Effector memory CD8-positive, alpha-beta T cell (primary cell): ENCODE data around the gene DLG5.

Source experiments
- ATAC-seq: fragments of 150-1000 bp; cut with Tn5 transposase; replicated peaks from 2 replicates; pipeline ENCODE4 v1.10.0; 2021; ENCODE audit warnings: mild to moderate bottlenecking, moderate library complexity
- DNase-seq, 3 experiments: peaks; one replicate each; pipeline ENCODE4 v3.0.0; 2021
- H3K27ac Mint-ChIP-seq, 2 donors: one replicate each; pipeline ENCODE4 v1.8.0; 2022; ENCODE audit warnings: mild to moderate bottlenecking in 2 of 2, mixed read lengths in 2 of 2, moderate library complexity in 2 of 2
- H3K27me3 Mint-ChIP-seq, 2 donors: one replicate each; pipeline ENCODE4 v1.8.0; 2022; ENCODE audit warnings: mixed read lengths in 2 of 2
- H3K36me3 Mint-ChIP-seq: one replicate; pipeline ENCODE4 v1.8.0; 2022; ENCODE audit warnings: mild to moderate bottlenecking, moderate library complexity, mixed read lengths; ENCODE audit not compliant: insufficient read depth
- H3K4me1 Mint-ChIP-seq, 2 donors: one replicate each; pipeline ENCODE4 v1.8.0; 2022; ENCODE audit warnings: low read depth in 2 of 2, mixed read lengths in 2 of 2
- H3K4me3 Mint-ChIP-seq, 2 donors: one replicate each; pipeline ENCODE4 v1.8.0; 2022; ENCODE audit warnings: mild to moderate bottlenecking in 2 of 2, mixed read lengths in 2 of 2, moderate library complexity in 2 of 2
- H3K9me3 Mint-ChIP-seq, 2 donors: one replicate each; pipeline ENCODE4 v1.8.0; 2022; ENCODE audit warnings: mixed read lengths in 2 of 2

Gene DLG5

GRCh38 chr10:77915319-77916105, 11.0 kb downstream of the DLG5 start:
- no peaks in the 10 kb centered on the region for H3K27me3 Mint-ChIP-seq
- H3K4me3 Mint-ChIP-seq, result no peak overlapping the region
- DNase-seq (no peak), ATAC-seq (no peak)
- no peaks in the 10 kb centered on the region for H3K9me3 Mint-ChIP-seq
- peaks cover 9% of the 10 kb centered on the region in 2 donors for H3K4me1 Mint-ChIP-seq
- no peak overlapping the region for H3K27ac Mint-ChIP-seq
- no peaks in the 10 kb centered on the region for H3K36me3 Mint-ChIP-seq

DNA sequence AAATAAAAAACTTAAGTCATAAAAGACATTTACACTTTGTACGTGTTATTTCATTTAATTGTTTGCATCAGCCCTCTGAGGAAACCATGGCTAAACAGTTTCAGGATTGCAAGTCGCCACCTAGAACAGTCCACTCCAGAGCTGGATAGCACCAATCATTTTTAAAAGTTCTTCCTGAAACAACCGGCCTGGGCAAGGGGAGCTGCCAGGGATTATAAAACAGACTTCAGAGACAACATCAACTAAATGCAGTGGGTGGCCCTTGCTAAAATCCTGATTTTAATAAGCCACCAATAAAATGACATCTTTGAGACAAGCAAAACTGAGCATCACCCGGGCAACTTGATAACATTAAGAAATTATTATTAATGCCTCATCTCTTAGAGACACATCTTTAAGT, 13.5 kb downstream of the DLG5 start:
- Mint-ChIP-seq H3K4me1 (peaks cover 3 to 12% of the 10 kb centered on the region in 2 donors), H3K27ac (no peak overlapping the region), H3K9me3 (no peaks in the 10 kb centered on the region), H3K27me3 (no peaks in the 10 kb centered on the region), H3K36me3 (no peaks in the 10 kb centered on the region), H3K4me3 (no peak overlapping the region)
- ATAC-seq (no peak), DNase-seq (no peak)

GRCh38 chr10:77912576-77912975, 14.0 kb downstream of the DLG5 start:
- Mint-ChIP-seq H3K9me3 (no peaks in the 10 kb centered on the region), H3K4me1 (peaks cover 6 to 16% of the 10 kb centered on the region in 2 donors), H3K36me3 (no peaks in the 10 kb centered on the region), H3K4me3 (no peak overlapping the region), H3K27me3 (no peaks in the 10 kb centered on the region), H3K27ac (peak overlapping the region in 1 of 2 donors; percentile 63)
- DNase-seq (no peak), ATAC-seq (no peak)

DNA sequence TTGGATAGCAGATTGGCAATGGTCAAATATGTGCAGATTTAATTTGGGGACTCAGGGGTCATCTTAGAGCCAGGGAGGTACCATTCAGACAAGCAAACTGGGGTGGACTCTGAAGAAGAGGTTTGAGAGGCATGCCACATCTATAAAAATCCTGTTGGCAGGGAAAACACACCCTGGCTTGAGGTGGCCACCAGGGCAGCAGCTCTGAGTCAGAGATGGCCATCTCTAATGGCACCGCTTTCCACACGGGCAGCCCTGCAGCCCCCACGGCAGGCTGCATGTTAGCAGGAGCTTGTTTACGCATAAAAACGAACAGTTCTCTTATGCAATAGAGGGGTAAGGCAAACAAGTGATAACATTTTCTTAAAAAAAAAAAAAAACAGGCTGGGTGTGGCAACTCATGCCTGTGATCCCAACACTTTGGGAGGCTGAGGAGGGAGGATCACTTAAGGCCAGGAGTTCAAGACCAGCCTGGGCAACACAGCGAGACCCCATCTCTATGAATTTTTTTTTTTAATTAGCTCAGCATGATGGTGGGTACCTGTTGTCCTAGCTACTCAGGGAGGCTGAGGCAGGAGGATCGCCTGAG, 14.9 kb downstream of the DLG5 start:
- ATAC-seq, result no peak
- DNase-seq, result no peak
- Mint-ChIP-seq H3K27ac (no peak overlapping the region), H3K36me3 (peaks cover 1% of the 10 kb centered on the region), H3K9me3 (no peaks in the 10 kb centered on the region), H3K27me3 (no peaks in the 10 kb centered on the region), H3K4me3 (no peak overlapping the region), H3K4me1 (peaks cover 6 to 18% of the 10 kb centered on the region in 2 donors)

GRCh38 chr10:77910524-77911145, 15.9 kb downstream of the DLG5 start:
- no peak overlapping the region for H3K27ac Mint-ChIP-seq
- H3K27me3 Mint-ChIP-seq, result no peaks in the 10 kb centered on the region
- no peak for ATAC-seq
- peaks cover 3% of the 10 kb centered on the region for H3K36me3 Mint-ChIP-seq
- no peak overlapping the region for H3K4me3 Mint-ChIP-seq
- no peaks in the 10 kb centered on the region for H3K9me3 Mint-ChIP-seq
- H3K4me1 Mint-ChIP-seq, result peaks cover 10 to 22% of the 10 kb centered on the region in 2 donors
- DNase-seq, result no peak

- peak overlapping the region; percentile 10 to 82 for H3K27ac Mint-ChIP-seq
- no peak overlapping the region for H3K4me3 Mint-ChIP-seq
- H3K36me3 Mint-ChIP-seq, result peaks cover 3% of the 10 kb centered on the region
- DNase-seq (no peak), ATAC-seq (no peak)
- no peaks in the 10 kb centered on the region for H3K9me3 Mint-ChIP-seq
- H3K4me1 Mint-ChIP-seq, result peaks cover 16 to 29% of the 10 kb centered on the region in 2 donors
- H3K27me3 Mint-ChIP-seq, result no peaks in the 10 kb centered on the region
These were observed 16.7 kb downstream of the DLG5 start for GRCh38 chr10:77909749-77910375.

- Mint-ChIP-seq H3K4me3 (no peak overlapping the region), H3K27me3 (no peaks in the 10 kb centered on the region), H3K36me3 (peaks cover 6% of the 10 kb centered on the region), H3K27ac (peak overlapping the region; percentile 59 to 82), H3K9me3 (no peaks in the 10 kb centered on the region), H3K4me1 (peaks cover 16 to 26% of the 10 kb centered on the region in 2 donors)
- no peak for ATAC-seq
- DNase-seq, result no peak
These were observed 17.4 kb downstream of the DLG5 start for GRCh38 chr10:77909021-77909748.

DNA sequence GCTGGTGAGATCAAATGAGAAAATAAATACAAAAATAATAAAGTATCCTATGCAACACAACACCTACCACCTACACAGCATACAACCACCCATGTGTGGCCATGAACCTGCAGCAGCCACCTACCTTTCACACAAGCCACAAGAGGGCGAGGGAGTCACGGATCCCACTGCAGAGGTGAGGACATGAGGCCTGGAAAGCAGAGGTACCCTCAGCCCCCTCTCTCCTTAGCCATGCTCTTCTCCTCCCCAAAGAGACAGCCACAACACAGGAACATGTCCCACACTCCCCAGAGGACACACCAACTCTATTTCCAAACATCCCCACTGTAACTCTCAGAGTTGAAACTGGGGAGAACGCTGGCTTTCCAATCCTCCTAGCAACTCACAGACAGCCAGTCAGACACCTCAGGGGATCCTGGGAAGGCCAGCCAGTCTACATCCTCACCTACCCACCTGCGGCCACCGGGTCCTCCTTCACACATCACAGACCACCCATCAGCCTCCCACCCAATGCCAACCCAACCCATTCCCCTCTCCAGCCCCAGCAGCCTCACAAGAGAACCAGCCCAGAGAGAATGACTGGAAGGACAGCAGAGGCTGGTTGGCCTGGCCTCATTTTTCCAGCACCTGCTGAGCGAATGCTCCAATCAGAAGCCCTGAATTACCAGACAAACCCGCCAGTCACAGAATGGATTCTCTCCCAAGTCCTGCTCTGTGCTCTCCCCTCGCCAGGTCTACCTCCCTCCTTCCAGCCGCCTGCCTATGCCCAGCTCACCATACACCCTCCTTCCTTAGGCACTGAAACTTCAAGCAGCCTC, 18.4 kb downstream of the DLG5 start:
- no peak overlapping the region for H3K4me3 Mint-ChIP-seq
- H3K36me3 Mint-ChIP-seq, result peaks cover 6% of the 10 kb centered on the region
- no peak for DNase-seq
- H3K27me3 Mint-ChIP-seq, result no peaks in the 10 kb centered on the region
- peak overlapping the region; percentile 59 to 82 for H3K27ac Mint-ChIP-seq
- no peak for ATAC-seq
- H3K9me3 Mint-ChIP-seq, result no peaks in the 10 kb centered on the region
- H3K4me1 Mint-ChIP-seq, result peaks cover 16 to 26% of the 10 kb centered on the region in 2 donors

GRCh38 chr10:77907462-77907861, 19.1 kb downstream of the DLG5 start:
- H3K4me3 Mint-ChIP-seq, result no peak overlapping the region
- peak overlapping the region in 1 of 2 donors; percentile 64 for H3K27ac Mint-ChIP-seq
- H3K27me3 Mint-ChIP-seq, result no peaks in the 10 kb centered on the region
- H3K9me3 Mint-ChIP-seq, result no peaks in the 10 kb centered on the region
- H3K36me3 Mint-ChIP-seq, result peaks cover 6% of the 10 kb centered on the region
- peaks cover 16 to 23% of the 10 kb centered on the region in 2 donors for H3K4me1 Mint-ChIP-seq
- ATAC-seq (no peak), DNase-seq (no peak)

GRCh38 chr10:77906951-77907421, 19.6 kb downstream of the DLG5 start:
- Mint-ChIP-seq H3K27me3 (no peaks in the 10 kb centered on the region), H3K27ac (no peak overlapping the region), H3K9me3 (no peaks in the 10 kb centered on the region), H3K4me3 (no peak overlapping the region), H3K36me3 (peaks cover 8% of the 10 kb centered on the region), H3K4me1 (peaks cover 16 to 21% of the 10 kb centered on the region in 2 donors)
- ATAC-seq (no peak), DNase-seq (no peak)

DNA sequence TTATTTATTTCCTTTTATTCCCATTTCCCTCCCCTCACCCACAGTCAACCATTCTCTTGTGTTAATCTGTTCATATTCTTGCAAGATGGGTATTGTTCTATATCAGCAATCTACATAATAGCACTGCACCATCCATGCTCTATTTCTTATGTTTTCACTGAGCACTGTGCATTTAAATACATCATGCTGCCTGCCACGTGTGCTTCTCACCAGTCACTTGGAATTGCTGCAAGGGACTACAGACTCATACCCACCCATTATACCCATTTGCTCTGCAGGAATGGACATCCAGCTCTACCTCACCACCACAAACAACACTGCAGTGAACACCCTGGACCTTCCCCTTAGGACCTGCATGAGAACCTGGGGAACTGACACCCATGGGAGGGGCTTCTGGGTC, 20.8 kb downstream of the DLG5 start:
- Mint-ChIP-seq H3K27ac (no peak overlapping the region), H3K4me3 (no peak overlapping the region), H3K36me3 (peaks cover 9% of the 10 kb centered on the region), H3K27me3 (no peaks in the 10 kb centered on the region), H3K9me3 (no peaks in the 10 kb centered on the region), H3K4me1 (peaks cover 16 to 25% of the 10 kb centered on the region in 2 donors)
- DNase-seq (no peak), ATAC-seq (no peak)

- no peak for DNase-seq
- peaks cover 16 to 25% of the 10 kb centered on the region in 2 donors for H3K4me1 Mint-ChIP-seq
- no peak for ATAC-seq
- no peaks in the 10 kb centered on the region for H3K9me3 Mint-ChIP-seq
- no peak overlapping the region for H3K4me3 Mint-ChIP-seq
- peaks cover 9% of the 10 kb centered on the region for H3K36me3 Mint-ChIP-seq
- H3K27me3 Mint-ChIP-seq, result no peaks in the 10 kb centered on the region
- no peak overlapping the region for H3K27ac Mint-ChIP-seq
These were observed 21.3 kb downstream of the DLG5 start for GRCh38 chr10:77905086-77905748.
